H7 (cell line): ENCODE measurements around the gene MTF1. TPM values are rescaled to one million over a fixed set of nuclear protein-coding genes. Genes with fewer than 3 reads are reported as not detected.
"Not testable (repeated sequence)": the region's sequence is repeated elsewhere in the genome, so short reads cannot be mapped to it uniquely, and the experiment has no call there.

ENCODE experiments used
- DNase-seq: peaks from one replicate; pipeline ENCODE4 v3.0.0; 2012
- H3K27me3 ChIP-seq: 2 replicates; pipeline ENCODE4 v1.6.0; 2011; ENCODE audit warnings: mild to moderate bottlenecking, low read length; ENCODE audit not compliant: control insufficient read depth, insufficient read depth
- H3K36me3 ChIP-seq: replicated peaks from 2 replicates; pipeline ENCODE4 v1.5.1; 2011; ENCODE audit warnings: low read length; ENCODE audit not compliant: control insufficient read depth, insufficient read depth
- H3K4me3 ChIP-seq: 2 replicates; pipeline ENCODE4 v1.5.1; 2011; ENCODE audit warnings: low read depth, mild to moderate bottlenecking, control low read depth, low read length, moderate library complexity; ENCODE audit not compliant: insufficient read depth
- total RNA-seq: library from RNA; depleted of rRNA; stranded (reverse); fragments of >200 nt; shearing (Covaris generic); gene quantifications from 2 replicates; pipeline ENCODE4 v1.2.3, GENCODE V29; 2014

The MTF1 gene
- total RNA-seq, 1 experiment from 2014 or later = 2.7 TPM

- peaks cover 32% of the 10 kb centered on the region for H3K36me3 ChIP-seq
- peak overlapping the region; percentile 82 for H3K4me3 ChIP-seq
- no peaks in the 10 kb centered on the region for H3K27me3 ChIP-seq
- no peak for DNase-seq
Measured at GRCh38 chr1:37807220-37807554, 52.2 kb downstream of the MTF1 start.

GRCh38 chr1:37802439-37802838 is 57.0 kb downstream of the MTF1 start:
- DNase-seq = no peak
- Histone ChIP-seq H3K27me3 (no peaks in the 10 kb centered on the region), H3K36me3 (peaks cover 35% of the 10 kb centered on the region), H3K4me3 (no peak overlapping the region)

- no peak for DNase-seq
- peaks cover 26% of the 10 kb centered on the region for H3K27me3 ChIP-seq
- H3K36me3 ChIP-seq = peaks cover 6% of the 10 kb centered on the region
- no peak overlapping the region for H3K4me3 ChIP-seq
Measured at GRCh38 chr1:37797750-37798345, 61.5 kb downstream of the MTF1 start.

- H3K4me3 ChIP-seq = peak overlapping the region; percentile 69
- peaks cover 3% of the 10 kb centered on the region for H3K36me3 ChIP-seq
- H3K27me3 ChIP-seq = peaks cover 42% of the 10 kb centered on the region
- DNase-seq = peak; percentile 95
Measured at GRCh38 chr1:37795340-37796125, 63.9 kb downstream of the MTF1 start.

GRCh38 chr1:37794372-37795339 is 64.7 kb downstream of the MTF1 start:
- Histone ChIP-seq H3K36me3 (peaks cover 2% of the 10 kb centered on the region), H3K27me3 (peaks cover 50% of the 10 kb centered on the region), H3K4me3 (peak overlapping the region; percentile 69)
- DNase-seq = peak; percentile 71

- peaks cover 50% of the 10 kb centered on the region for H3K27me3 ChIP-seq
- no peaks in the 10 kb centered on the region for H3K36me3 ChIP-seq
- H3K4me3 ChIP-seq = peak within 1 kb of the TSS; percentile 69
- DNase-seq = peak; percentile 89
Measured at GRCh38 chr1:37793773-37794371, 65.5 kb downstream of the MTF1 start, which contains the start of gene MANEAL. Gene MANEAL (plus strand): TSS chr1:37793847. CDS start chr1:37794183, 336 bp downstream.

- peaks cover 51% of the 10 kb centered on the region for H3K27me3 ChIP-seq
- no peaks in the 10 kb centered on the region for H3K36me3 ChIP-seq
- H3K4me3 ChIP-seq = peak overlapping the region; percentile 69
- peak; percentile 75 for DNase-seq
Measured at GRCh38 chr1:37792943-37793686, 66.3 kb downstream of the MTF1 start.

GRCh38 chr1:37782491-37782890 is 76.9 kb downstream of the MTF1 start:
- DNase-seq = no peak
- no peaks in the 10 kb centered on the region for H3K36me3 ChIP-seq
- H3K4me3 ChIP-seq = no peak overlapping the region
- peaks cover 8% of the 10 kb centered on the region for H3K27me3 ChIP-seq

- DNase-seq = no peak
- no peak overlapping the region for H3K4me3 ChIP-seq
- H3K27me3 ChIP-seq = peaks cover 8% of the 10 kb centered on the region
- no peaks in the 10 kb centered on the region for H3K36me3 ChIP-seq
Measured at GRCh38 chr1:37778654-37779053, 80.7 kb downstream of the MTF1 start.

GRCh38 chr1:37776946-37777516 is 82.4 kb downstream of the MTF1 start:
- DNase-seq = no peak
- peaks cover 8% of the 10 kb centered on the region for H3K27me3 ChIP-seq
- no peak overlapping the region for H3K4me3 ChIP-seq
- H3K36me3 ChIP-seq = no peaks in the 10 kb centered on the region

GRCh38 chr1:37771440-37771839 is 88.0 kb downstream of the MTF1 start:
- H3K27me3 ChIP-seq = peaks cover 24% of the 10 kb centered on the region
- H3K36me3 ChIP-seq, H3K4me3 ChIP-seq, DNase-seq: not testable (repeated sequence)

GRCh38 chr1:37767488-37767887 is 91.9 kb downstream of the MTF1 start:
- no peak for DNase-seq
- H3K36me3 ChIP-seq = no peaks in the 10 kb centered on the region
- no peak overlapping the region for H3K4me3 ChIP-seq
- peaks cover 64% of the 10 kb centered on the region for H3K27me3 ChIP-seq

- peak; percentile 73 for DNase-seq
- Histone ChIP-seq H3K4me3 (peak overlapping the region; percentile 30), H3K36me3 (no peaks in the 10 kb centered on the region), H3K27me3 (peaks cover 75% of the 10 kb centered on the region)
Measured at GRCh38 chr1:37765916-37766664, 93.3 kb downstream of the MTF1 start.
